ENCODE data around the gene HOOK2.

- no peak for TF ChIP-seq CTCF (IDR thresholded peaks at IDR 0.05)
- TF ChIP-seq RAD21 (IDR thresholded peaks at IDR 0.05; ENCODE audit: low read length): no peak
- no peak for TF ChIP-seq POLR2AphosphoS5 (IDR thresholded peaks at IDR 0.05; ENCODE audit: low read depth, low read length)
- TF ChIP-seq EZH2phosphoT487 (IDR thresholded peaks at IDR 0.05; ENCODE audit: borderline replicate concordance, low read depth): no peak
- no peak for TF ChIP-seq TEAD4 (IDR thresholded peaks at IDR 0.05; ENCODE audit: borderline replicate concordance, insufficient read depth)
- no peak for TF ChIP-seq SIN3A (IDR thresholded peaks at IDR 0.05; ENCODE audit: borderline replicate concordance, low read depth, low read length)
- no peak for TF ChIP-seq SMC3 (IDR thresholded peaks at IDR 0.05; ENCODE audit: low read depth, low read length)
- TF ChIP-seq JUND (IDR thresholded peaks at IDR 0.05): no peak
- no peak for TF ChIP-seq CHD2 (IDR thresholded peaks at IDR 0.05; ENCODE audit: low read length, partially characterized antibody)
- no peak for TF ChIP-seq YY1 (IDR thresholded peaks at IDR 0.05; ENCODE audit: low read depth)
- TF ChIP-seq USF1 (IDR thresholded peaks at IDR 0.05; ENCODE audit: borderline replicate concordance, low read depth): no peak
These were observed 23.7 kb downstream of the HOOK2 start, which contains the start of gene BEST2 for GRCh38 chr19:12751635-12752034.

All from SK-N-SH (cell line).